WTC11 (cell line): Measurements from ENCODE around the gene APH1B. TPM values are rescaled to one million over a fixed set of nuclear protein-coding genes. Genes with fewer than 3 reads are reported as not detected.
A peak's percentile ranks its signal among the peaks of the same experiment; 100 is the strongest.

Source experiments
- ATAC-seq: fragments of 200-7000 bp; cut with Tn5 transposase; 2 replicates; pipeline ENCODE4 v1.10.0; 2021; ENCODE audit warnings: mild to moderate bottlenecking, moderate library complexity
- CTCF ChIA-PET: fragments of 300-600 bp; sonication (Branson Sonifier 250); formaldehyde crosslinking; loops from one replicate; lab custom pipeline; 2021; ENCODE audit warnings: antibody characterized with exemption; lab: Charles Lee
- POLR2A ChIA-PET: fragments of 350-600 bp; sonication (Branson Sonifier 250); formaldehyde crosslinking; loops from one replicate; lab custom pipeline; 2021; ENCODE audit warnings: antibody characterized with exemption; lab: Charles Lee
- DNase-seq: peaks from one replicate; pipeline ENCODE4 v3.0.0; 2021; ENCODE audit warnings: low spot score
- H3K27ac Mint-ChIP-seq: 2 replicates; pipeline ENCODE4 v1.8.0; 2021; ENCODE audit warnings: mixed read lengths
- H3K27me3 Mint-ChIP-seq: 2 replicates; pipeline ENCODE4 v1.8.0; 2021; ENCODE audit warnings: low read depth, mild to moderate bottlenecking, moderate library complexity, mixed read lengths
- H3K36me3 Mint-ChIP-seq: 2 replicates; pipeline ENCODE4 v1.8.0; 2021; ENCODE audit warnings: mixed read lengths
- H3K4me1 Mint-ChIP-seq: 2 replicates; pipeline ENCODE4 v1.8.0; 2022; ENCODE audit warnings: mixed read lengths
- H3K4me3 Mint-ChIP-seq: 2 replicates; pipeline ENCODE4 v1.8.0; 2021; ENCODE audit warnings: mild to moderate bottlenecking, moderate library complexity, mixed read lengths
- H3K9me3 Mint-ChIP-seq: 2 replicates; pipeline ENCODE4 v1.8.0; 2021; ENCODE audit warnings: mixed read lengths
- AFF4 ChIP-seq: sonication (generic); formaldehyde crosslinking; IDR thresholded peaks from 2 replicates; pipeline ENCODE4 v1.8.1; 2023; ENCODE audit warnings: mild to moderate bottlenecking, missing genetic modification reagents, borderline replicate concordance
- CBFB ChIP-seq: sonication (generic); formaldehyde crosslinking; IDR thresholded peaks from 2 replicates; pipeline ENCODE4 v1.8.1; 2022; ENCODE audit warnings: mild to moderate bottlenecking, low read depth, missing genetic modification reagents
- CDX4 ChIP-seq: fragments of 250-450 bp; sonication (Bioruptor Pico); IDR thresholded peaks from 2 replicates; pipeline ENCODE4 v1.9.0; 2021; ENCODE audit warnings: moderate library complexity, mild to moderate bottlenecking, inconsistent platforms, borderline replicate concordance
- ERG ChIP-seq: fragments of 250-450 bp; sonication (Bioruptor Pico); IDR thresholded peaks from 2 replicates; pipeline ENCODE4 v1.8.0; 2021; ENCODE audit warnings: mild to moderate bottlenecking
- FOXP4 ChIP-seq: sonication (generic); formaldehyde crosslinking; IDR thresholded peaks from 2 replicates; pipeline ENCODE4 v1.8.0; 2022; ENCODE audit warnings: mild to moderate bottlenecking, missing genetic modification reagents
- HMGXB4 ChIP-seq: sonication (generic); formaldehyde crosslinking; IDR thresholded peaks from 2 replicates; pipeline ENCODE4 v1.8.1; 2023; ENCODE audit warnings: mild to moderate bottlenecking, moderate library complexity, missing genetic modification reagents
- MXD4 ChIP-seq: fragments of 250-450 bp; sonication (Bioruptor Pico); IDR thresholded peaks from 2 replicates; pipeline ENCODE4 v1.8.0; 2021; ENCODE audit warnings: mild to moderate bottlenecking, moderate library complexity, borderline replicate concordance
- PRRX2 ChIP-seq: fragments of 250-450 bp; sonication (Bioruptor Pico); IDR thresholded peaks from 2 replicates; pipeline ENCODE4 v1.8.0; 2021; ENCODE audit warnings: mild to moderate bottlenecking
- SOX15 ChIP-seq: fragments of 250-450 bp; sonication (Bioruptor Pico); IDR thresholded peaks from 2 replicates; pipeline ENCODE4 v1.9.0; 2021; ENCODE audit warnings: mild to moderate bottlenecking
- SP1 ChIP-seq: sonication (generic); formaldehyde crosslinking; conservative IDR thresholded peaks from 2 replicates; pipeline ENCODE4 v1.8.1; 2022; ENCODE audit warnings: missing genetic modification reagents
- TCF7 ChIP-seq: sonication (generic); formaldehyde crosslinking; IDR thresholded peaks from 2 replicates; pipeline ENCODE4 v1.8.0; 2022; ENCODE audit warnings: mild to moderate bottlenecking, low read depth, missing genetic modification reagents, moderate library complexity
- TEAD4 ChIP-seq: sonication (generic); formaldehyde crosslinking; IDR thresholded peaks from 2 replicates; pipeline ENCODE4 v1.8.0; 2022; ENCODE audit warnings: mild to moderate bottlenecking, missing genetic modification reagents
- TP53 ChIP-seq: sonication (generic); formaldehyde crosslinking; IDR thresholded peaks from 2 replicates; pipeline ENCODE4 v1.8.1; 2023; ENCODE audit warnings: mild to moderate bottlenecking, missing genetic modification reagents
- USF1 ChIP-seq: sonication (generic); formaldehyde crosslinking; IDR thresholded peaks from 2 replicates; pipeline ENCODE4 v1.8.0; 2022; ENCODE audit warnings: mild to moderate bottlenecking, missing genetic modification reagents
- ZNF512 ChIP-seq: sonication (generic); formaldehyde crosslinking; IDR thresholded peaks from 2 replicates; pipeline ENCODE4 v1.8.1; 2022; ENCODE audit warnings: missing genetic modification reagents, borderline replicate concordance
- total RNA-seq: library from RNA; stranded (reverse); gene quantifications from 3 replicates; pipeline ENCODE4 v1.2.3, GENCODE V29; 2021

The APH1B gene
- total RNA-seq, 1 experiment from 2014 or later: 25.0 TPM

GRCh38 chr15:63252292-63252691, 25.1 kb upstream of the APH1B start:
- ChIA-PET CTCF (no interaction called here), POLR2A (no interaction called here)
- DNase-seq (no peak), ATAC-seq (no peak)
- H3K9me3 Mint-ChIP-seq: no peaks in the 10 kb centered on the region
- H3K27me3 Mint-ChIP-seq: no peaks in the 10 kb centered on the region
- H3K4me1 Mint-ChIP-seq: peaks cover 27% of the 10 kb centered on the region
- TF ChIP-seq SOX15 (CRISPR knock-in tag): no peak
- TF ChIP-seq TEAD4 (CRISPR knock-in tag): no peak
- TF ChIP-seq SP1 (CRISPR knock-in tag): no peak
- no peak for TF ChIP-seq CBFB (CRISPR knock-in tag)
- TF ChIP-seq AFF4 (CRISPR knock-in tag): no peak
- TF ChIP-seq ZNF512: no peak
- TF ChIP-seq PRRX2 (CRISPR knock-in tag): no peak
- no peak for TF ChIP-seq USF1
- no peak for TF ChIP-seq TCF7
- no peak for TF ChIP-seq ERG (CRISPR knock-in tag)
- no peak for TF ChIP-seq MXD4 (CRISPR knock-in tag)
- no peak for TF ChIP-seq CDX4 (CRISPR knock-in tag)
- H3K4me3 Mint-ChIP-seq: no peak overlapping the region
- H3K36me3 Mint-ChIP-seq: peaks cover 3% of the 10 kb centered on the region
- H3K27ac Mint-ChIP-seq: no peak overlapping the region

GRCh38 chr15:63254991-63255390, 22.4 kb upstream of the APH1B start:
- Mint-ChIP-seq H3K4me3 (no peak overlapping the region), H3K9me3 (peaks cover 6% of the 10 kb centered on the region; the same call in 1 of the 2 replicates), H3K27me3 (no peaks in the 10 kb centered on the region), H3K4me1 (peaks cover 28% of the 10 kb centered on the region), H3K36me3 (peaks cover 18% of the 10 kb centered on the region), H3K27ac (peak overlapping the region; percentile 84)
- ATAC-seq (no peak), DNase-seq (no peak)
- CTCF ChIA-PET: interaction anchor here (0.5 to 1.3 kb wide), 3 partner anchors 67 to 207 kb away, joined by 3 to 5 read pairs (median 4); no protein-coding TSS in a partner anchor
- TF ChIP-seq FOXP4 (CRISPR knock-in tag) (no peak), HMGXB4 (CRISPR knock-in tag) (no peak), TP53 (no peak)
- POLR2A ChIA-PET: interaction anchor here (1.1 kb wide), 1 partner anchor 44 kb away, joined by 3 read pairs; no protein-coding TSS in a partner anchor
